Activated CD4-positive, alpha-beta T cell treated with anti-CD3 and anti-CD28 coated beads for 36 hours (primary cell): ENCODE results near the gene VPS9D1. TPM values are rescaled to one million over a fixed set of nuclear protein-coding genes. Genes with fewer than 3 reads are reported as not detected.
"Not testable (repeated sequence)": the region's sequence is repeated elsewhere in the genome, so short reads cannot be mapped to it uniquely, and the experiment has no call there.

Source experiments
- ATAC-seq: fragments of 200-7000 bp; cut with Tn5 transposase; one replicate; pipeline ENCODE4 v1.10.0; 2021; ENCODE audit warnings: mild to moderate bottlenecking, moderate library complexity
- CTCF ChIA-PET: fragments of 350-600 bp; sonication (Branson Sonifier 250); formaldehyde crosslinking; loops from one replicate; lab custom pipeline; 2021; ENCODE audit warnings: antibody characterized with exemption; lab: Charles Lee
- POLR2A ChIA-PET: fragments of 350-600 bp; sonication (Branson Sonifier 250); formaldehyde crosslinking; loops from one replicate; lab custom pipeline; 2021; ENCODE audit warnings: antibody characterized with exemption, inconsistent platforms; lab: Charles Lee
- DNase-seq: peaks from one replicate; pipeline ENCODE4 v3.0.0-alpha.2; 2020
- H3K27ac Mint-ChIP-seq: one replicate; pipeline ENCODE4 v1.8.0; 2021; ENCODE audit warnings: mixed read lengths
- H3K27me3 Mint-ChIP-seq: one replicate; pipeline ENCODE4 v1.8.0; 2021; ENCODE audit warnings: mixed read lengths
- H3K36me3 Mint-ChIP-seq: one replicate; pipeline ENCODE4 v1.8.0; 2021; ENCODE audit warnings: low read depth, mixed read lengths
- H3K4me1 Mint-ChIP-seq: one replicate; pipeline ENCODE4 v1.8.0; 2021; ENCODE audit warnings: mixed read lengths
- H3K4me3 Mint-ChIP-seq: one replicate; pipeline ENCODE4 v1.8.0; 2021; ENCODE audit warnings: mild to moderate bottlenecking, moderate library complexity, mixed read lengths
- H3K9me3 Mint-ChIP-seq: one replicate; pipeline ENCODE4 v1.8.0; 2021; ENCODE audit warnings: low read depth, mixed read lengths
- intact Hi-C, 2 experiments: fragments of 100-400 bp; cut with DNase I in 1 of 2; cut with micrococcal nuclease in 1 of 2; formaldehyde crosslinking; loops; one replicate each; pipeline versions ENCODE4 v1.14.2 to v1.15.1; 2022 to 2024; cut with DNase I, micrococcal nuclease
- total RNA-seq, 2 experiments: library from RNA; stranded (reverse); gene quantifications; one replicate each; pipeline ENCODE4 v1.2.3, GENCODE V29; 2021

The VPS9D1 gene
- total RNA-seq, 2 experiments from 2014 or later = 2.0 to 2.6 TPM

DNA sequence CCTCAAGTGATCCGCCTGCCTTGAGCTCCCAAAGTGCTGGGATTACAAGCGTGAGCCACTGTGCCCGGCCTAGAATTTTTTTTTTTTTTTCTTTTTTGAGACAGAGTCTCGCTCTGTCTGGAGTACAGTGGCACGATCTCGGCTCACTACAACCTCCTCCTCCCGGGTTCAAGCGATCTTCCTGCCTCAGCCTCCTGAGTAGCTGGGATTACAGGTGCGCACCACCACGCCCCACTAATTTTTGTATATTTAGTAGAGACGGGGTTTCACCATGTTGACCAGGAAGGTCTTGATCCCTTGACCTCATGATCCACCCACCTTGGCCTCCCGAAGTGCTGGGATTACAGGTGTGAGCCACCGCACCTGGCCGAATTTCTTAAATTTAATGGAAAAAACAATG lies 22.0 kb downstream of the VPS9D1 start:
- H3K4me1 Mint-ChIP-seq = peaks cover 13% of the 10 kb centered on the region
- POLR2A ChIA-PET = interaction anchor here (0.6 kb wide), 3 partner anchors 15 to 48 kb away, joined by 3 read pairs; no protein-coding TSS in a partner anchor
- CTCF ChIA-PET = interaction anchor here (0.6 to 3.5 kb wide), 7 partner anchors 25 to 277 kb away, joined by 3 to 15 read pairs (median 4); partner anchors contain the start of gene MC1R
- H3K36me3 Mint-ChIP-seq, DNase-seq, H3K4me3 Mint-ChIP-seq, H3K27ac Mint-ChIP-seq, H3K27me3 Mint-ChIP-seq, ATAC-seq, intact Hi-C loops, H3K9me3 Mint-ChIP-seq: not testable (repeated sequence)

DNA sequence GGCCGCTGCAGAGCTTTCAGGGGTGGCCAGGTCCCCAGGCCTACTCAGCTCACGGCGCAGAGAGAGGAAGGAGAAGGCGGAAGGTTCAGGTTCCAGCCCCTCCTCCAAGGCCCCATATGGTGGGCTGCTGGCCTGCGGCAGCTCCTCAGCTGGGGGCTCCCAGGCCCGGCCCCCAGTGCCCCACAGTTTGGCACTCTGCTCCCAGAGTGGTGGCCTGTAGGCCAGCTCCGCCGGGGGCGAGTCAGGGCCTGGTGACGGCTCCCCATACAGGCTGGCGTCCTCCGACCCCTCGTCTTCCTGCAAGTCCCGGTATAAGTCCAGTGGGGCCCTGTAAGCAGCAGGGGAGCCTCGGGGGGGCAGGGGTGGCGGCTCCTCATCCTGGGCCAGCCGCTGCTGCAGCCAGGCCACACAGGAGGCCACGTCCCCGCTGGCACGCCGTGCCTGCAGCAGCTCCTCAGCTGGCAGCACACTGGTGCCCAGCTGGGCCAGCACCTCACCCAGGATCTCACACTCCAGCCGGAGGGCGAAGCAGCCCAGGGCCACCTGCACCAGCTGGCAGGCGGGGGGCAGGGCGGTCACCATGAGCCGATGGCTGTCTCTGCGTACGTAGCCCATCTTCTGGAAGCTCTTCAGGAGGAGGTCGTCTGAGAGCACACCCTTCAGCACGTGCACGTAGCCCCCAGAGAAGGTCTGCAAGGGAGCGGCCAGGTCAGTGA lies 22.9 kb downstream of the VPS9D1 start:
- POLR2A ChIA-PET = interaction anchor here (0.6 kb wide), 1 partner anchor 367 kb away, joined by 4 read pairs; no protein-coding TSS in a partner anchor
- Mint-ChIP-seq H3K4me3 (no peak overlapping the region), H3K9me3 (no peaks in the 10 kb centered on the region), H3K4me1 (peaks cover 13% of the 10 kb centered on the region), H3K27ac (no peak overlapping the region), H3K36me3 (peaks cover 12% of the 10 kb centered on the region), H3K27me3 (no peaks in the 10 kb centered on the region)
- CTCF ChIA-PET = interaction anchor here (0.6 to 1.3 kb wide), 4 partner anchors 13 to 166 kb away, joined by 3 to 5 read pairs (median 3); no protein-coding TSS in a partner anchor
- intact Hi-C loops = no loop called here
- ATAC-seq = no peak
- DNase-seq = no peak

DNA sequence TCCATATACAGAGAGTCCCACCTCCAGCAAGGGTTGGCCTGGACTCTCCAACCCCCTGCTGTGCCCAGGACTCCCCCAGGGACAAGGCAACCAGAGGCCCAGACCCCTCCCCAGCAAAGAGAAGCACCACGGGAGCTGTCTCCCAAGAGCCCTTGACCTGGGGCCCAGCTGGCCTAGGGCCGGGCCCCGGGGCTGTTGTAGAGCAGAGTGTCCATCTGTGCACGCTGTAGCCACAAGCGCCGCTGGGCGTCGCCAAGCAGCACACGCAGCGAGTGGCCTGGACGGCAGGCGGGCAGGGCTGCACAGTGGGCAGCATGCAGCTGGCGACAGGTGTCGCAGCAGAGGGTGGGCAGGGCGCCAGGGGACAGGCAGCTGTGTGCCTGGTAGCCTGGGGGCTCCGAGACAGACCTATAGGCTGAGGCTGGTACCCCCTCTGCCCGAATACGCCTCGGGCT lies 23.5 kb downstream of the VPS9D1 start:
- no peaks in the 10 kb centered on the region for H3K9me3 Mint-ChIP-seq
- H3K27me3 Mint-ChIP-seq = no peaks in the 10 kb centered on the region
- DNase-seq (peak; percentile 5), ATAC-seq (no peak)
- H3K4me1 Mint-ChIP-seq = peaks cover 8% of the 10 kb centered on the region
- ChIA-PET CTCF (interaction anchor here (0.6 to 1.3 kb wide), 4 partner anchors 12 to 167 kb away, joined by 3 to 5 read pairs (median 3); no protein-coding TSS in a partner anchor), POLR2A (no interaction called here)
- H3K36me3 Mint-ChIP-seq = peaks cover 12% of the 10 kb centered on the region
- H3K27ac Mint-ChIP-seq = no peak overlapping the region
- intact Hi-C loops = no loop called here
- H3K4me3 Mint-ChIP-seq = no peak overlapping the region

DNA sequence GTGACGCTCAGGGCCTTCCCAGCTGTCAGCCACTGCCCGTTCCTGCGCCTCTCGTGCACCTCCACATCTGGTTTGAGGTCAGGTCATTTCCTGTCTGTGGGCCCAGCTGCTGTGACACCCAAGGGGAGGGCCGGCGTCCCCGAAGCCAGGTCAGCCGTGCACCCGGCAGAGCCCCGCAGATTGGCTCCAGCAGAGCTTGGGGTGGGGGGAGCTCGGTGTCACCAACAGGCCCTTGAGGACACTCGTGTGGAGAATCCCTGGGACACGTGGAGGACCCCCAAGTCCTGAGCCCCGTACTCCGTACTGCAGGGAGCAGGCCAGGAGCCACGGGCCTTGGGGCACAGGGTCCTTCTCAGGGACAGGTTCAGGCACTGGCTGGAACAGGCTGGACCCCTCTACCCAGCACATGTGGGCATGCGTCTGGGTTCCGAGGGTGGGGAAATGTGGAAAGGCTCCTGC lies 24.0 kb downstream of the VPS9D1 start:
- peaks cover 6% of the 10 kb centered on the region for H3K4me1 Mint-ChIP-seq
- CTCF ChIA-PET = interaction anchor here (1.2 to 1.3 kb wide), 2 partner anchors 164 to 167 kb away, joined by 3 to 5 read pairs; no protein-coding TSS in a partner anchor
- H3K27ac Mint-ChIP-seq = no peak overlapping the region
- H3K27me3 Mint-ChIP-seq = no peaks in the 10 kb centered on the region
- POLR2A ChIA-PET = interaction anchor here (0.5 to 0.6 kb wide), 2 partner anchors 16 to 141 kb away, joined by 3 to 6 read pairs; no protein-coding TSS in a partner anchor
- no peaks in the 10 kb centered on the region for H3K9me3 Mint-ChIP-seq
- DNase-seq (peak; percentile 32), ATAC-seq (no peak)
- no peak overlapping the region for H3K4me3 Mint-ChIP-seq
- intact Hi-C loops = no loop called here
- H3K36me3 Mint-ChIP-seq = peaks cover 12% of the 10 kb centered on the region

DNA sequence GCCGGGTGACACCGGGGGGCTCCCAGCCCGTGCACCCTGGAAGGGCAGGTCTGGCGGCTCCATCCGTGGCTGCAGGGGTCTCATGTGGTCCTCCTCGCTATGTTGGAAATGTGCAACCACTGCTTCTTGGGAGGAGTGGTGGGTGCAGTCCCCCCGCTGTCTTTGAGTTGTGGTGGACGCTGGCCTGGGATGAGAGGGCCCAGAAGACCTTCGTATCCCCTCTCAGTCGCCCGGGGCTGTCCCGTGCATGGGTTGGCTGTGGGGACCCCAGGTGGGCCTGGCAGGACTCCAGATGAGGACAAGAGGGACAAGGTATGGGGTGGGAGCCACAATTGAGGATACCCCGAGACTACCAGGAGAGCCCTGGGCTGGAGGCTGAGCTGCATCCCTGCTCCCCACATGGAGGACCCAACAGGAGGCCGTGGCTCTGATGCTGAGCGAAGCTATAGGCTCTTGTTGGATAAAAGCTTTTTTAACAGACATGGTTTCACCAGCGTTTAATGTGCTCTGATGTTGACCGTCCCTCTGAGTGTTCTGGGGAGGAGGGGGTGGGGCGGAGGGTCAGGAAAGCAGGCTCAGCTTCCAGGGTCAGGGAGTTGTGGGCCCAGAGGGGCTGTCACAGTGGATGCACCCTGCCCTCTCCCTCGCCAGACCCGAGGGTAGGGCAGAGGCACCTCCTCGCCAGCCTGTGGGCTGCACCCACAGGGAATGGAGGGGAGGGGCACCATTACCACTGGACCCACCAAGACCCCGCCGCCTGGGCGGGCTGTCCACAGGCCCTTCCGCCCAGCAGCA lies 24.6 kb downstream of the VPS9D1 start:
- H3K27ac Mint-ChIP-seq = no peak overlapping the region
- CTCF ChIA-PET = interaction anchor here (1.3 kb wide), 1 partner anchor 168 kb away, joined by 3 read pairs; no protein-coding TSS in a partner anchor
- peaks cover 12% of the 10 kb centered on the region for H3K36me3 Mint-ChIP-seq
- H3K4me1 Mint-ChIP-seq = peaks cover 6% of the 10 kb centered on the region
- ATAC-seq (no peak), DNase-seq (peak; percentile 6)
- no peak overlapping the region for H3K4me3 Mint-ChIP-seq
- intact Hi-C loops = no loop called here
- no peaks in the 10 kb centered on the region for H3K9me3 Mint-ChIP-seq
- POLR2A ChIA-PET = interaction anchor here (0.5 to 0.6 kb wide), 2 partner anchors 17 to 141 kb away, joined by 3 to 6 read pairs; no protein-coding TSS in a partner anchor
- no peaks in the 10 kb centered on the region for H3K27me3 Mint-ChIP-seq

DNA sequence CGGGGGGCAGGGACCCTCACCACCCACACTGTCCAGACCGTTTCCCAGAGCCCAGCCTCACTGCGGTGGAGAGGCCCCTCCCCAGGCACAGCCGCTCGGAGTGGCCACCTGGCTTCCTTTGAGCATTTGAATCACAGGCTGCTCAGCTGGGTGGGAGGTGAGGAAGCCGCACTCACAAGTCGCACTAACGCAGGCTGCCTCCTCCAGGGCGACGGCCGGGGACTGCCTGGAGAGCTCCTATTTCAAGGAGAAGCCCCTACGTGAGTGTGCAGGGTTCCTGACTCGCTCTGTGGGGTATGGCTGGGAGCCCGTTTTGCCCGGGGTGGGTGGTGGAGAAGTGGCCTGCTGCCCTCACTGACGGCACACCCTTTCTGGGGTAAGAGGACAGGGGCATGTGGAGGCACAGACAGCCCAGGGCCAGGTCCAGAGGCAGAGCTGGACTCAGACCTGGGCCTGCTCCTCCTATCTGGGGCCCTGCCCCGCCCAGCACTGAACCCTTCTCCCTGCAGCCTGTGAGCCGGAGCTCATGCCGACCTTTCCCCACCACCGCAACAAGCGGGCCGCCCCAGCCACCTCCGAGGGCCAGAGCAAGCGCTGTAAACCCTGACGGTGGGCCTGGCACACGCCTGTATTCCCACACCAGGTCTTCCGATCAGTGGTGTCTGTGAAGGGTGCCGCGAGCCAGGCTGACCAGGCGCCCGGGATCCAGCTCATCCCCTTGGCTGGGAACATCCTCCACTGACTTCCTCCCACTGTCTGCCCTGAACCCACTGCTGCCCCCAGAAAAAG lies 25.4 kb downstream of the VPS9D1 start:
- intact Hi-C loops = no loop called here
- ATAC-seq (no peak), DNase-seq (peak; percentile 4)
- CTCF ChIA-PET = no interaction called here
- peaks cover 6% of the 10 kb centered on the region for H3K4me1 Mint-ChIP-seq
- POLR2A ChIA-PET = no interaction called here
- H3K27me3 Mint-ChIP-seq = no peaks in the 10 kb centered on the region
- peaks cover 14% of the 10 kb centered on the region for H3K36me3 Mint-ChIP-seq
- no peak overlapping the region for H3K27ac Mint-ChIP-seq
- H3K9me3 Mint-ChIP-seq = no peaks in the 10 kb centered on the region
- H3K4me3 Mint-ChIP-seq = no peak overlapping the region

DNA sequence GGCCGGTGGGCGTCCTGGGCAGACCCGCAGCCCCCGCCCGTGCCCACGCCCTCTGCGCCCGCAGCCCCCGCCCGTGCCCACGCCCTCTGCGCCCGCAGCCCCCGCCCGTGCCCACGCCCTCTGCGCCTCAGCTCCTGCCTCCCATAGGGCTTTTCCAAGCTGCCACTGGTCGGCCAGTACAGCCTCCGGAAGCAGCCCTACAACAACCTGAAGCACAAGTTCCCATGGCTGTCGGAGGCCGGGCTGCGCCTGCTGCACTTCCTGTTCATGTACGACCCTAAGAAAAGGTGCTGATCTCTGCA lies 26.0 kb downstream of the VPS9D1 start:
- not testable (repeated sequence) for H3K27me3 Mint-ChIP-seq, H3K4me3 Mint-ChIP-seq

DNA sequence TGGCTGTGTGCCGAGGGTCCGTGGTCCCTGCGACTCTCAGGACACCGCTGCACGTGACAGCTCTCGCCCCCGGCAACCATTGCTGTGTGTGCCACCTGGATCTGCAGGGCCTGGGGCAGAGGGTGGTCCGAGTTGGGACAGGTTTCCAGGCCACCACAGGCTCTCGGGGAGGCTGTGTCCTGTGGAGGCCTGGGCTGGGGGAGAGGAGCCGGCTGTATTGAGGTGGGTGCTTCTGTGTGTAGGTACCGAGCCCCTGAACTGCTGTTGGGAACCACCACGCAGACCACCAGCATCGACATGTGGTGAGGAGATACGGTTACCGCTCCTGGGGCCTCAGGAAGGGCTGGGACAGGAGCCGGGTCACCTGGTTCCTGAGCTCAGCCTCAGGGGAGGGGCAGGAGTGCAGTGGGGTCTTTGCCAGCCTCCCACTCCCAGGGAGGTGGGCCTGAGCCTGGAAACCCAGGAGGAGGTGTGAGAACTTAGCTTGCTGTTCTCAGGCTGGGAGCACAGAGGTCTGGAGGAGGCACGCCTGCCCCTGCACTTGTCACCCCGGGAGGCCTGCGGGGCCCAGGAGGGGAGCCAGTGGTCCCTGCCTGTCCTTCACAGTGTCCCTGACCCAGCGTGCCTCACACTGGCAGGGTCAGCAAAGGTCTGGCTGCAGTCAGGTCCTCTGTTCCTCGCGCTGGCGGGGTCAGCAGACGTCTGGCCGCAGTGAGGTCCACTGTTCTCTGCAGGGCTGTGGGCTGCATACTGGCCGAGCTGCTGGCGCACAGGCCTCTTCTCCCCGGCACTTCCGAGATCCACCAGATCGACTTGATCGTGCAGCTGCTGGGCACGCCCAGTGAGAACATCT lies 26.5 kb downstream of the VPS9D1 start:
- ATAC-seq (no peak), DNase-seq (peak; percentile 6)
- POLR2A ChIA-PET = no interaction called here
- no peaks in the 10 kb centered on the region for H3K9me3 Mint-ChIP-seq
- H3K27me3 Mint-ChIP-seq = no peaks in the 10 kb centered on the region
- peaks cover 19% of the 10 kb centered on the region for H3K36me3 Mint-ChIP-seq
- H3K4me1 Mint-ChIP-seq = peaks cover 2% of the 10 kb centered on the region
- no peak overlapping the region for H3K27ac Mint-ChIP-seq
- H3K4me3 Mint-ChIP-seq = no peak overlapping the region
- CTCF ChIA-PET = no interaction called here
- intact Hi-C loops = no loop called here

More for the DNA sequence above, 26.0 kb downstream of the VPS9D1 start:
- peak; percentile 4 for DNase-seq
- intact Hi-C loops, H3K4me1 Mint-ChIP-seq, ATAC-seq, POLR2A ChIA-PET, CTCF ChIA-PET, H3K9me3 Mint-ChIP-seq, H3K27ac Mint-ChIP-seq: not testable (repeated sequence)
- peaks cover 19% of the 10 kb centered on the region for H3K36me3 Mint-ChIP-seq

DNA sequence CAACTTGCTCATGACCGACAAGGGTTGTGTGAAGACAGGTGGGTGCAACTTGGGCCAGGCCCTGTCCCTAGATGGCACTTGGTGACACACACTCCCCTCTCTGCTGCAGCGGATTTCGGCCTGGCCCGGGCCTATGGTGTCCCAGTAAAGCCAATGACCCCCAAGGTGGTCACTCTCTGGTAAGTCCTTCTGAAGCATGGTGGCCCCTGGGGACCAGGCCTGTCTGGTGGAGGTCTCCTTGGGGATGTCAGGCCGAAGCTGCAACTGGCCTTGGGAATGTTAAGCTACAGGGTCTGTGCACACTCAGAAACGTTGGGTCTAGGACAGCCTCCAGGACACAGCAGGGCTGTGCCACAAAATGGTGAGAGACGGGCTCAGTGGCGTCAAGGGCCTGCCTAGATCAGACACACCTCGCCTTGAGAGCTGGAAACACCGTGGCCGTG lies 27.4 kb downstream of the VPS9D1 start:
- intact Hi-C loops = no loop called here
- DNase-seq (peak; percentile 3), ATAC-seq (no peak)
- H3K27ac Mint-ChIP-seq = no peak overlapping the region
- peaks cover 4% of the 10 kb centered on the region for H3K4me1 Mint-ChIP-seq
- CTCF ChIA-PET = no interaction called here
- POLR2A ChIA-PET = no interaction called here
- H3K4me3 Mint-ChIP-seq = no peak overlapping the region
- H3K27me3 Mint-ChIP-seq = no peaks in the 10 kb centered on the region
- H3K9me3 Mint-ChIP-seq = no peaks in the 10 kb centered on the region
- peaks cover 17% of the 10 kb centered on the region for H3K36me3 Mint-ChIP-seq

DNA sequence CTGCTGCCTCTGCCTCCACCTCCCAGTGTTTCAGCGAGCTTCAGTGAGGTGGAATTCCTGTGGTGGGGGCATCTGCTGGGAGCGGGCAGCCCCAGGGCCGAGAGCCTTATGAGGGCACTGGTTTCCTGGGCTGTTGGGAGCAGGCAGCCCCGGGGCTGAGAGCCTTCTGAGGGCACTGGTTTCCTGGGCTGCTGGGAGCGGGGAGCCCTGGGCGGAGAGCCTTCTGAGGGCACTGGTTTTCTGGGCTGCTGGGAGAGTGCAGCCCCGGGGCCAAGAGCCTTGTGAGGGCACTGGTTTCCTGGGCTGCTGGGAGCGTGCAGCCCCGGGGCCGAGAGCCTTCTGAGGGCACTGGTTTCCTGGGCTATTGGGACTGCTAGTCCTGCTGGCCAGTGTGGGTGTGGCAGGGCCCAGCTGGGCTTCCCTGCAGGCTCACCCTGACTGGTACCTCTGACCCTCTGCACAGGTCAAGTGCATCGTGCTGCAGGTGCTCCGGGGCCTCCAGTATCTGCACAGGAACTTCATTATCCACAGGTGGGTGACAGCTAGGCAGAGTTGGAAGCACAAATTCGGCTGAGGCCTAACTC lies 28.6 kb downstream of the VPS9D1 start:
- peaks cover 10% of the 10 kb centered on the region for H3K4me1 Mint-ChIP-seq
- ATAC-seq (no peak), DNase-seq (peak; percentile 2)
- ChIA-PET POLR2A (no interaction called here), CTCF (no interaction called here)
- intact Hi-C loops = no loop called here
- no peaks in the 10 kb centered on the region for H3K9me3 Mint-ChIP-seq
- peaks cover 23% of the 10 kb centered on the region for H3K36me3 Mint-ChIP-seq
- no peak overlapping the region for H3K4me3 Mint-ChIP-seq
- H3K27ac Mint-ChIP-seq = no peak overlapping the region
- no peaks in the 10 kb centered on the region for H3K27me3 Mint-ChIP-seq
